ENCODE results near the gene HCN4.
"Not testable (repeated sequence)": the region's sequence is repeated elsewhere in the genome, so short reads cannot be mapped to it uniquely, and the experiment has no call there.

Gene HCN4

DNA sequence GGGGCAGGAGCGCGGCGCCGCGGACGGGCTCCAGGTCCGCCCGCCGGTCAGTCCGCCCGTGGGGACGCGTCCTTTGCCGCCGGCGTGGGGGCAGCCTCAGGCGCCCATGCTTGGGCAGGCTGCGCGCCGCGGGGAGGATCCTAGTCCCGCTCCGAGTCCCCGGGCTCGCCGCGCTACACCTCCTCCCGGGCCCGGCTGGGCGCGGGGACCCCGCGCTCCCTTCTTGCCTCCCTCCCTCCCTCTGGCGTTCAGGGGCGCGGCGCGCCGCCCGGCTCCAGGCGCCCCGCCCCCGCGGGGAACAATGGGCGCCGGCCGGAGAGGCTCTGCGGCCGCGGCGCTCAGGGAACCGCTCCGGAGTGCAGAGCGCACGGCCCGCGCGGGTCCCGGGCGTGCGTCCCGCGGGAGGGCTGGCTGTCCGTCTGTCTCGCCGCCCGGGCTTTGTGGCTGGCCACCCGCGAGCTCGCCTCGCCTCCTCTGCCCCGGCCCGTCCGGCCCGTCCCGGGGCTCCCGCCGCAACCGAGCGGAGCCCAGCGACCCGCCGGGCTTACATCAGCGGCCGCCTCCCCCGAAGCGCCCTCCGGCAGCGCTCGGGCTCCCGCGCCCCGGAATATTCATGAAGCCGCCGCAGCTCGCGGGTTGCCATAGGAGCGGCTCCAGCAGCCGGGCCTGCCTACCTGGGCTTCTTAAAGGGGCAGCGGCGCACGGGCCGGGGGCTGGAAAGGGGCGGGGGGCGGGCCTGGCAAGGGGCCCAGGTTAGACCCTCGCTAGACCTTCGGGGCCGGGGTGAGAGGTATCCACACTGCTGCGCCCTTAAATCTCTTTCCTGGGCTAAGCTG lies at the start of gene HCN4:
Gene HCN4 (minus strand): TSS at position 658 of the 836 bp plus-strand sequence. CDS start 688 bp downstream, outside the sequence.
- DNase-seq (ENCODE audit: low read depth in 3 of 3), result no peak

- no peak for DNase-seq (ENCODE audit: low read depth in 3 of 3)
These were observed 46.1 kb upstream of the HCN4 start for GRCh38 chr15:73414876-73415275.

DNA sequence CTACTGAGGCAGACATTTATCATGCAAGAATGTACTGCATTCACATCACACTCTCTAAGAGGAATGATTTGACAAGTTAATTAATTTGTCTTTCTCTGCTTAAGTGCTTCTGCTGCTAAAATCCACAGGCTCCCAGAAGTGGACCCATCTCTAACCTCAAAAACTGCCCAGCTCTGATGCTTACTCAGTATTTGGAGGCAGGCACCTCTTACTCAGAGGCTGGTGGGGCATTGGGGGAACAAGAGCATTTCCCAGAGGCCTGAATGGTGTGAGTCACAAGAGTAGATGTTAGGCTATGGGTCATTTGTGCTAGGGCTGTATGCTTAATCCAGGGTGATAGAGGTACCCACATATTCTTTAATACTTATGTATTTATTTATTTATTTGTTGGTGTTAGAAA lies 34.4 kb upstream of the HCN4 start:
- DNase-seq (ENCODE audit: low read depth in 3 of 3), result no peak

- DNase-seq (ENCODE audit: low read depth in 3 of 3), result not testable (repeated sequence)
These were observed 31.5 kb upstream of the HCN4 start for GRCh38 chr15:73400222-73400621.

DNA sequence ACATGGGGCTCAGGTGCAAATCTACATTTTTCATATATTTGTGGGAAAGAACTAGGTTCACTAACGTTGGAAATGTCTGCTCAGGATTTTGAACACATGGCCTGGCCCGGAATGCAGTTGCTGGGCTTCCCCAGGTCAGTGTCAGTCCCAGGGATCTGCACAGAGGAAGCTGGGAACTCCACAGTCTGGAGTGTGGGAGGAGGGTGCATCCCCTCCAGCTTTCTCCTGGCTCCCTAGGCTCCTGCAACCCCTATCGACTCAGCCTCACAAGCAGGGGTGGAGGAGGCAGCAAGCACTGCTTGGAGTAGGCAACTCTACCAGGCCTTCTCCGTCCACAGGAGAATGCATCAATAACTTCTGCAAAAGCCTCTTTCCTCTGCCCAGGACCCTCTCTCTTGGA lies 30.1 kb upstream of the HCN4 start:
- DNase-seq (ENCODE audit: low read depth in 3 of 3), result no peak

GRCh38 chr15:73397461-73397860 lies 28.7 kb upstream of the HCN4 start:
- no peak for DNase-seq (ENCODE audit: low read depth in 3 of 3)

GRCh38 chr15:73395671-73396070 lies 26.9 kb upstream of the HCN4 start:
- DNase-seq (ENCODE audit: low read depth in 3 of 3), result no peak

GRCh38 chr15:73394782-73395181 lies 26.0 kb upstream of the HCN4 start:
- no peak for DNase-seq (ENCODE audit: low read depth in 3 of 3)

- DNase-seq (ENCODE audit: low read depth in 3 of 3), result no peak
These were observed 24.6 kb upstream of the HCN4 start for GRCh38 chr15:73393336-73393735.

GRCh38 chr15:73392025-73392424 lies 23.3 kb upstream of the HCN4 start:
- DNase-seq (ENCODE audit: low read depth in 3 of 3), result no peak

GRCh38 chr15:73391128-73391872 lies 22.5 kb upstream of the HCN4 start:
- DNase-seq (ENCODE audit: low read depth in 3 of 3), result no peak

GRCh38 chr15:73389971-73390544 lies 21.3 kb upstream of the HCN4 start:
- no peak for DNase-seq (ENCODE audit: low read depth in 3 of 3)

GRCh38 chr15:73389539-73389938 lies 20.8 kb upstream of the HCN4 start:
- no peak for DNase-seq (ENCODE audit: low read depth in 3 of 3)

- no peak for DNase-seq (ENCODE audit: low read depth in 3 of 3)
These were observed 19.6 kb upstream of the HCN4 start for GRCh38 chr15:73388256-73388781.

DNA sequence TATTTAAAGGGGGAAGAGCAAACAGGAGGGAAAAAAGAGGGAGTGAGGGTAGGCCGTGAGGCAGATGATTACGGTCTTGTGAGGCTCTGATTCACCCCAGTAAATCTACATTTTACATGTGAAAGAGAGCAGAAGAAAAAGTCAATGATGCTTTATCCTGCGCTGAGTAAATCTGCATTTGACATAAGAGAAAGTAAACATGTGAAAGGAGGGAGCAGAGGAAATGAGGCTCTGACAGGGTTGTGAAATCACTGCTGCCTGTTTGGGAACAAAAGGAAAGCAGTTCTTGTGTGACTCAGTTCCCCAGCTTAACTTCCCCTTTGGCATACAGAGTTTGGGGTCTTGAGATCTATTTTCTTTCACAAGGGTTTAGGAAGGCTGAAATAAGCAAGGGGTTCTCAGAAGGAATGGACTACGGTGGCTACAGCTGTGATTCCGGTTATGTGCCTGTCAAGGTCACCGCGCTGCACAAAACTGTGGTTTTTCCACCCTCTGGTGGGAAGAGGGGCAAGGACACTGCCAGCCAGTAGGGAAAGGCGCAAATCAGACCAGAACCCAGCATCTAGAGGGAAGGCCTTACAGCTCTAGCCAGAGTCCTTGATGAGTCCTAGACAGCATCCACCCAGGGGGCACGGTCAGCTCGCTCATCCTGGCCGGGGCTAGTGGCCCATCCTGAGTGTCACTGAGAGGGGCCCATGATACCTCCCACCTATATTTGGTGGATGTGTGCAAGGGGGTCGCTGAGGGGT lies 18.9 kb upstream of the HCN4 start:
- DNase-seq (ENCODE audit: low read depth in 3 of 3), result no peak

GRCh38 chr15:73386886-73387506 lies 18.2 kb upstream of the HCN4 start:
- DNase-seq (ENCODE audit: low read depth in 3 of 3), result no peak

GRCh38 chr15:73386238-73386637 lies 17.5 kb upstream of the HCN4 start:
- DNase-seq (ENCODE audit: low read depth in 3 of 3), result no peak

DNA sequence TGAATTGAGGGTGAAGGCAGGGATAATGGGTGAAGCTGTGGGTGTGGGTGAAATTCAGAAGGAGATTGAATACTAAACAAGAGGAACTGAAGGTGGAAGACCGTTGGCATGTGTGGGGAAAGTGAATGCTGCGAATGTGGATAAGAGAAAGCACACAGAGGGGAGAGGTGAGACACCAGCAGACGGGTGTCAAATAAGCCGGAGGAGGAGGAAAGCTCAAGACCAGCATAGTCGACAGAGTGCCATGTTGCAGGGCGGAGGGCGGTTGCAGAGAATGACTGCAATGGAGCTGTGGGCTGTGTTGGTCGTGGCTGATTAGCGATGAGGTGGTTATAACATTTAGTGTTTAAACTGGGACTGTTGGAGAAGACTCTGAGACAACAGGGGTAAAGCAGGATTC lies 16.4 kb upstream of the HCN4 start:
- no peak for DNase-seq (ENCODE audit: low read depth in 3 of 3)

- no peak for DNase-seq (ENCODE audit: low read depth in 3 of 3)
These were observed 14.8 kb upstream of the HCN4 start for GRCh38 chr15:73383310-73384189.

DNA sequence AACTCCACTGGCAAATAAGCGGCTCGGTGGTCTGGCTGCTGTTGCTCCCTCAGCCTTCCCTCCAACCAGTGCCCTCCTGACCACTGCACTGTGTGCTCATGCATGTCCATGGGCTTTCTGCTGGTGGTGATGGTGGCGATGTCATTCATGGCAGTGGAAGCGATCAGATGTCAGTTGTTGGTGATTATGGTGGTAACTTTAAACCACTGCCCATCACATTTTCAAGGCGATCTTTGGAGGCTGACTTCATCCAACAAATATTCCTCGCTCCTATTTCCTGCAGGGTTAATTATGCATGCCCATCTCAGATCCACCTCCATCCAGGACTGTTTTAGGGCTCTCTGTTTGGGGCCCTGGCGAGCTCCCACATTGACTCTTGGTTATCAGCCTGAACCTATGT lies 13.4 kb upstream of the HCN4 start:
- DNase-seq (ENCODE audit: low read depth in 3 of 3), result no peak

All from stimulated activated CD4-positive, alpha-beta T cell treated with anti-CD3 and anti-CD28 coated beads, TNF-alpha, amount 100 ng/mL, for 24 hours (primary cell).